HepG2 (cell line): ENCODE data around the gene PRPSAP1. TPM values are rescaled to one million over a fixed set of nuclear protein-coding genes. Genes with fewer than 3 reads are reported as not detected.

Experiments used
- CENPX ChIP-seq: sonication (generic); formaldehyde crosslinking; IDR thresholded peaks from 2 replicates; pipeline ENCODE4 v1.9.0; 2021; ENCODE audit warnings: mild to moderate bottlenecking, missing genetic modification reagents, moderate library complexity
- FOXO1 ChIP-seq: sonication (generic); formaldehyde crosslinking; IDR thresholded peaks from 2 replicates; pipeline ENCODE4 v1.4.0; 2020; ENCODE audit warnings: missing genetic modification reagents
- HOXD1 ChIP-seq: sonication (generic); formaldehyde crosslinking; IDR thresholded peaks from 2 replicates; pipeline ENCODE4 v1.5.0; 2020; ENCODE audit warnings: missing genetic modification reagents
- LCORL ChIP-seq, 2 experiments: fragments of 450-650 bp in 1 of 2; sonication (generic) in 1 of 2; formaldehyde crosslinking in 1 of 2; IDR thresholded peaks; 2 replicates each; pipeline versions ENCODE4 v1.5.0 to v1.6.1; 2017 to 2020; ENCODE audit warnings: antibody characterized with exemption in 1 of 2, missing genetic modification reagents in 1 of 2
- MYC ChIP-seq: sonication (generic); formaldehyde crosslinking; IDR thresholded peaks from 2 replicates; pipeline ENCODE4 v1.9.0; 2021; ENCODE audit warnings: missing genetic modification reagents, borderline replicate concordance
- NFATC3 ChIP-seq: sonication (generic); formaldehyde crosslinking; IDR thresholded peaks from 2 replicates; pipeline ENCODE4 v1.5.1; 2020; ENCODE audit warnings: mild to moderate bottlenecking, missing genetic modification reagents
- NFYB ChIP-seq: sonication (generic); formaldehyde crosslinking; IDR thresholded peaks from 2 replicates; pipeline ENCODE4 v1.4.0; 2020; ENCODE audit warnings: missing genetic modification reagents
- RBAK ChIP-seq: sonication (generic); formaldehyde crosslinking; IDR thresholded peaks from 2 replicates; pipeline ENCODE4 v1.5.1; 2020; ENCODE audit warnings: mild to moderate bottlenecking, missing genetic modification reagents
- TCF7L2 ChIP-seq: IDR thresholded peaks from 2 replicates; pipeline ENCODE4 v1.6.1; 2011; ENCODE audit warnings: mild to moderate bottlenecking, low read depth, low read length, moderate library complexity
- polyA plus RNA-seq, 8 experiments: library from polyadenylated mRNA; depleted of rRNA in 3 of 8; stranded (reverse) in 7 of 8; unstranded in 1 of 8; fragments of >200 nt; fragmentation: Illumina TruSeq in 4 of 8; extraction: Trizol in 4 of 8; gene quantifications; 2 replicates each; pipeline versions ENCODE4 v1.2.1 to v1.2.3, GENCODE V29; 2011 to 2016; ENCODE audit warnings: low read depth in 4 of 8, missing spikeins in 1 of 8, mixed read lengths in 1 of 8; ENCODE audit not compliant: insufficient read depth in 1 of 8
- total RNA-seq, 5 experiments: library from RNA; depleted of rRNA; stranded (reverse); fragments of >200 nt; fragmentation: Illumina TruSeq; extraction: Trizol; gene quantifications; 2 replicates each; pipeline ENCODE4 v1.2.3, GENCODE V29; 2016; ENCODE audit warnings: low read depth in 1 of 5
- TF ChIP-seq, protein P1 (sequence below): sonication (generic); formaldehyde crosslinking; IDR thresholded peaks from 2 replicates; pipeline ENCODE4 v1.5.0; 2020; ENCODE audit warnings: missing genetic modification reagents
- TF ChIP-seq, protein P2 (sequence below), 2 experiments: fragments of 450-650 bp in 1 of 2; sonication (generic) in 1 of 2; formaldehyde crosslinking in 1 of 2; IDR thresholded peaks; 2 replicates each; pipeline versions ENCODE4 v1.6.1 to v1.8.0; 2016 to 2022; ENCODE audit warnings: antibody characterized with exemption in 1 of 2, mild to moderate bottlenecking in 1 of 2, missing genetic modification reagents in 1 of 2
- TF ChIP-seq, protein P3 (sequence below): sonication (generic); formaldehyde crosslinking; IDR thresholded peaks from 2 replicates; pipeline ENCODE4 v1.4.0; 2020; ENCODE audit warnings: mild to moderate bottlenecking, missing genetic modification reagents
- TF ChIP-seq, protein P4 (sequence below): sonication (generic); formaldehyde crosslinking; IDR thresholded peaks from 2 replicates; pipeline ENCODE4 v1.8.0; 2022; ENCODE audit warnings: mild to moderate bottlenecking, missing genetic modification reagents, moderate library complexity
- TF ChIP-seq, protein P5 (sequence below): IDR thresholded peaks from 2 replicates; pipeline ENCODE4 v1.6.1; 2018; ENCODE audit warnings: missing genetic modification reagents

PRPSAP1 gene
- total and polyA plus RNA-seq, 2 of the 13 experiments (the other 11 are each of a cell fraction or from before 2014, with no cell fraction given) = 91.1 to 314 TPM

DNA sequence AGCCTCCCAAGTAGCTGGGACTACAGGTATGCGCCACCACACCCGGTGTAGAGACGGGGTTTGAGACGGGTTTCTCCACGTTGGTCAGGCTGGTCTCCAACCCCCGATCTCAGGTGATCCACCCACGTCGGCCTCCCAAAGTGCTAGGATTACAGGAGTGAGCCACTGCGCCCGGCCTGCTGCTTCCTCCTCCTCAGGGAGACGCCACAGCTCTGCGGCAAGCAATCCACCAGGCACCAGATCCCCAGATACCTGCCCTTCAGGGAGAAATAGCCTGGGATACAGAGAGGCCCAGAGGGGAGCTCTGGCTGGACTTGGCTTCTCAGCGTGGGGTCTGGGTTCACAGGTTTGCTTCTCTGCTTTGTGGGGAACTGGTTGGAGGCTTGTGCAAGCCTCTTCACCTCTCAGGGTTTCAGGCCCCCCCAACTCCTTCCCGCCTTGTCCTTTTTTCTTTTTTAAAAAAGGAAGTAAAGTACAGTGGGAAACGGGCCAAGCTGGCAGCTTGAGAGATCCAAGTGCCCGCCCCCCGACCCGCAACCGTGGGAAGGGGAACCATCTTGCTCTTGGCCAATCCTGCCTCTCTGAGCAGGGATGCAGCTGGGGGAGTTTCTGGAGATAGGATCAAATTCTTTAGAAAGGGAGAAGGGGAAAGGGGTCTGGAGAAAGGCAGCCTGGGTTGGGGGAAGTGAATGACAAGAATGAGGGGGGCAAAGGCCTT is 28.1 kb upstream of the PRPSAP1 start (continued):
- TF ChIP-seq RBAK (CRISPR knock-in tag) (no peak), LCORL (IDR thresholded peaks at IDR 0.05) (no peak), LCORL (CRISPR knock-in tag; IDR thresholded peaks at IDR 0.05) (no peak), FOXO1 (CRISPR knock-in tag) (no peak), MYC (CRISPR knock-in tag) (no peak; the same call in none of the 2 replicates), HOXD1 (no peak), NFYB (CRISPR knock-in tag) (peak; percentile 54), NFATC3 (CRISPR knock-in tag) (peak; percentile 74; the same call in 1 of the 2 replicates), CENPX (CRISPR knock-in tag) (no peak), TCF7L2 (no peak)
- TF ChIP-seq, protein P1, sequence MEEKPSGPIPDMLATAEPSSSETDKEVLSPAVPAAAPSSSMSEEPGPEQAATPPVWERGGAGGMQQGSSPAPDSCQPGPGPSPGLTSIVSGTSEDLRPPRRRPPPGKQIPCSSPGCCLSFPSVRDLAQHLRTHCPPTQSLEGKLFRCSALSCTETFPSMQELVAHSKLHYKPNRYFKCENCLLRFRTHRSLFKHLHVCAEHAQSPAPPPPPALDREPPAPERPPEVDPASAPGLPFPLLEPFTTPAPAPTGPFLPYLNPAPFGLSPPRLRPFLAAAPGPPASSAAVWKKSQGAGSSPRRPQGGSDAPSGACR (CRISPR knock-in tag) = no peak; the same call in 1 of the 2 replicates
- TF ChIP-seq, protein P2, sequence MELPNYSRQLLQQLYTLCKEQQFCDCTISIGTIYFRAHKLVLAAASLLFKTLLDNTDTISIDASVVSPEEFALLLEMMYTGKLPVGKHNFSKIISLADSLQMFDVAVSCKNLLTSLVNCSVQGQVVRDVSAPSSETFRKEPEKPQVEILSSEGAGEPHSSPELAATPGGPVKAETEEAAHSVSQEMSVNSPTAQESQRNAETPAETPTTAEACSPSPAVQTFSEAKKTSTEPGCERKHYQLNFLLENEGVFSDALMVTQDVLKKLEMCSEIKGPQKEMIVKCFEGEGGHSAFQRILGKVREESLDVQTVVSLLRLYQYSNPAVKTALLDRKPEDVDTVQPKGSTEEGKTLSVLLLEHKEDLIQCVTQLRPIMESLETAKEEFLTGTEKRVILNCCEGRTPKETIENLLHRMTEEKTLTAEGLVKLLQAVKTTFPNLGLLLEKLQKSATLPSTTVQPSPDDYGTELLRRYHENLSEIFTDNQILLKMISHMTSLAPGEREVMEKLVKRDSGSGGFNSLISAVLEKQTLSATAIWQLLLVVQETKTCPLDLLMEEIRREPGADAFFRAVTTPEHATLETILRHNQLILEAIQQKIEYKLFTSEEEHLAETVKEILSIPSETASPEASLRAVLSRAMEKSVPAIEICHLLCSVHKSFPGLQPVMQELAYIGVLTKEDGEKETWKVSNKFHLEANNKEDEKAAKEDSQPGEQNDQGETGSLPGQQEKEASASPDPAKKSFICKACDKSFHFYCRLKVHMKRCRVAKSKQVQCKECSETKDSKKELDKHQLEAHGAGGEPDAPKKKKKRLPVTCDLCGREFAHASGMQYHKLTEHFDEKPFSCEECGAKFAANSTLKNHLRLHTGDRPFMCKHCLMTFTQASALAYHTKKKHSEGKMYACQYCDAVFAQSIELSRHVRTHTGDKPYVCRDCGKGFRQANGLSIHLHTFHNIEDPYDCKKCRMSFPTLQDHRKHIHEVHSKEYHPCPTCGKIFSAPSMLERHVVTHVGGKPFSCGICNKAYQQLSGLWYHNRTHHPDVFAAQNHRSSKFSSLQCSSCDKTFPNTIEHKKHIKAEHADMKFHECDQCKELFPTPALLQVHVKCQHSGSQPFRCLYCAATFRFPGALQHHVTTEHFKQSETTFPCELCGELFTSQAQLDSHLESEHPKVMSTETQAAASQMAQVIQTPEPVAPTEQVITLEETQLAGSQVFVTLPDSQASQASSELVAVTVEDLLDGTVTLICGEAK (IDR thresholded peaks at IDR 0.05) = no peak
- TF ChIP-seq, protein P2 (CRISPR knock-in tag; IDR thresholded peaks at IDR 0.05) = no peak
- TF ChIP-seq, protein P3, sequence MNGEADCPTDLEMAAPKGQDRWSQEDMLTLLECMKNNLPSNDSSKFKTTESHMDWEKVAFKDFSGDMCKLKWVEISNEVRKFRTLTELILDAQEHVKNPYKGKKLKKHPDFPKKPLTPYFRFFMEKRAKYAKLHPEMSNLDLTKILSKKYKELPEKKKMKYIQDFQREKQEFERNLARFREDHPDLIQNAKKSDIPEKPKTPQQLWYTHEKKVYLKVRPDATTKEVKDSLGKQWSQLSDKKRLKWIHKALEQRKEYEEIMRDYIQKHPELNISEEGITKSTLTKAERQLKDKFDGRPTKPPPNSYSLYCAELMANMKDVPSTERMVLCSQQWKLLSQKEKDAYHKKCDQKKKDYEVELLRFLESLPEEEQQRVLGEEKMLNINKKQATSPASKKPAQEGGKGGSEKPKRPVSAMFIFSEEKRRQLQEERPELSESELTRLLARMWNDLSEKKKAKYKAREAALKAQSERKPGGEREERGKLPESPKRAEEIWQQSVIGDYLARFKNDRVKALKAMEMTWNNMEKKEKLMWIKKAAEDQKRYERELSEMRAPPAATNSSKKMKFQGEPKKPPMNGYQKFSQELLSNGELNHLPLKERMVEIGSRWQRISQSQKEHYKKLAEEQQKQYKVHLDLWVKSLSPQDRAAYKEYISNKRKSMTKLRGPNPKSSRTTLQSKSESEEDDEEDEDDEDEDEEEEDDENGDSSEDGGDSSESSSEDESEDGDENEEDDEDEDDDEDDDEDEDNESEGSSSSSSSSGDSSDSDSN = no peak
- TF ChIP-seq, protein P4, sequence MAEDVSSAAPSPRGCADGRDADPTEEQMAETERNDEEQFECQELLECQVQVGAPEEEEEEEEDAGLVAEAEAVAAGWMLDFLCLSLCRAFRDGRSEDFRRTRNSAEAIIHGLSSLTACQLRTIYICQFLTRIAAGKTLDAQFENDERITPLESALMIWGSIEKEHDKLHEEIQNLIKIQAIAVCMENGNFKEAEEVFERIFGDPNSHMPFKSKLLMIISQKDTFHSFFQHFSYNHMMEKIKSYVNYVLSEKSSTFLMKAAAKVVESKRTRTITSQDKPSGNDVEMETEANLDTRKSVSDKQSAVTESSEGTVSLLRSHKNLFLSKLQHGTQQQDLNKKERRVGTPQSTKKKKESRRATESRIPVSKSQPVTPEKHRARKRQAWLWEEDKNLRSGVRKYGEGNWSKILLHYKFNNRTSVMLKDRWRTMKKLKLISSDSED = no peak
- TF ChIP-seq, protein P5, sequence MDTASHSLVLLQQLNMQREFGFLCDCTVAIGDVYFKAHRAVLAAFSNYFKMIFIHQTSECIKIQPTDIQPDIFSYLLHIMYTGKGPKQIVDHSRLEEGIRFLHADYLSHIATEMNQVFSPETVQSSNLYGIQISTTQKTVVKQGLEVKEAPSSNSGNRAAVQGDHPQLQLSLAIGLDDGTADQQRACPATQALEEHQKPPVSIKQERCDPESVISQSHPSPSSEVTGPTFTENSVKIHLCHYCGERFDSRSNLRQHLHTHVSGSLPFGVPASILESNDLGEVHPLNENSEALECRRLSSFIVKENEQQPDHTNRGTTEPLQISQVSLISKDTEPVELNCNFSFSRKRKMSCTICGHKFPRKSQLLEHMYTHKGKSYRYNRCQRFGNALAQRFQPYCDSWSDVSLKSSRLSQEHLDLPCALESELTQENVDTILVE (CRISPR knock-in tag) = no peak
